B cell (primary cell): Measurements from ENCODE around the gene GALNT7.

ENCODE experiments used
- CTCF ChIP-seq: fragments of 200-600 bp; IDR thresholded peaks from one replicate; pipeline ENCODE4 v1.8.0; 2022; ENCODE audit warnings: antibody characterized with exemption, mild to moderate bottlenecking
- EZH2 ChIP-seq: IDR thresholded peaks from 2 replicates; pipeline ENCODE4 v1.6.1; 2012; ENCODE audit warnings: borderline replicate concordance, low read depth, mild to moderate bottlenecking, moderate library complexity, low read length; ENCODE audit not compliant: insufficient read depth, poor library complexity, severe bottlenecking

GRCh38 chr4:173288698-173289352, 120.2 kb downstream of the GALNT7 start:
- TF ChIP-seq CTCF (peak; percentile 20), EZH2 (no peak)
